Mesodermal cell (in vitro differentiated cells): ENCODE data around the gene DDX52. TPM values are rescaled to one million over a fixed set of nuclear protein-coding genes. Genes with fewer than 3 reads are reported as not detected.
"Not testable (repeated sequence)": the region's sequence is repeated elsewhere in the genome, so short reads cannot be mapped to it uniquely, and the experiment has no call there.

ENCODE experiments used
- H3K27ac ChIP-seq: 2 replicates; pipeline ENCODE4 v1.7.0; 2013; ENCODE audit warnings: mild to moderate bottlenecking, low read depth, low read length, moderate library complexity; ENCODE audit not compliant: severe bottlenecking
- H3K36me3 ChIP-seq: 2 replicates; pipeline ENCODE4 v1.7.1; 2013; ENCODE audit warnings: mild to moderate bottlenecking, low read length, moderate library complexity; ENCODE audit not compliant: control insufficient read depth, insufficient read depth
- H3K4me1 ChIP-seq: one replicate; pipeline ENCODE4 v1.7.1; 2013; ENCODE audit warnings: mild to moderate bottlenecking, low read length; ENCODE audit not compliant: insufficient read depth, control insufficient read depth, poor library complexity, severe bottlenecking
- H3K4me3 ChIP-seq: 2 replicates; pipeline ENCODE4 v1.7.0; 2013; ENCODE audit warnings: low read length, control low read depth, mild to moderate bottlenecking; ENCODE audit not compliant: insufficient read depth, poor library complexity, severe bottlenecking; ENCODE audit errors: extremely low read depth
- H3K9me3 ChIP-seq: 2 replicates; pipeline ENCODE4 v1.7.1; 2013; ENCODE audit warnings: mild to moderate bottlenecking, low read length, moderate library complexity; ENCODE audit not compliant: control insufficient read depth
- WGBS, 2 experiments: methylation state at CpG; one replicate each; pipeline ENCODE4 v1.1.5; 2013; ENCODE audit warnings: missing lambda C conversion rate in 2 of 2; ENCODE audit not compliant: insufficient coverage in 2 of 2; 5-methylcytosine and 5-hydroxymethylcytosine counted together
- polyA plus RNA-seq, 2 experiments: library from polyadenylated mRNA; stranded (reverse); fragments of 50-300 nt; gene quantifications; one replicate each; pipeline ENCODE4 v1.2.3, GENCODE V29; 2013

DDX52 gene
- polyA plus RNA-seq (2013, experiment 1 of 2): 27.0 TPM
- 33.7 TPM for polyA plus RNA-seq (2013, experiment 2 of 2)

GRCh38 chr17:37643118-37643766 is at the start of gene DDX52:
Gene DDX52, minus strand, starts transcription at chr17:37643446. Its CDS starts 26 bp downstream, at chr17:37643420.
- H3K27ac ChIP-seq: peak within 1 kb of the TSS; percentile 63
- H3K4me1 ChIP-seq: peaks cover 10% of the 10 kb centered on the region
- peaks cover 31% of the 10 kb centered on the region for H3K36me3 ChIP-seq
- WGBS, 2 experiments: 0 to 1% methylated on average over 27 to 32 of the region's 43 CpGs
- peak within 1 kb of the TSS; percentile 90 for H3K4me3 ChIP-seq
- no peaks in the 10 kb centered on the region for H3K9me3 ChIP-seq

- no peak overlapping the region for H3K4me3 ChIP-seq
- WGBS, 2 experiments: 98 to 100% methylated on average over 4 to 5 of the region's 6 CpGs
- no peak overlapping the region for H3K27ac ChIP-seq
- no peaks in the 10 kb centered on the region for H3K36me3 ChIP-seq
- no peaks in the 10 kb centered on the region for H3K9me3 ChIP-seq
- H3K4me1 ChIP-seq: no peaks in the 10 kb centered on the region
Measured at GRCh38 chr17:37691807-37692206, 48.6 kb upstream of the DDX52 start.

GRCh38 chr17:37689317-37689716 is 46.1 kb upstream of the DDX52 start:
- Histone ChIP-seq H3K9me3 (no peaks in the 10 kb centered on the region), H3K27ac (no peak overlapping the region), H3K36me3 (no peaks in the 10 kb centered on the region), H3K4me3 (no peak overlapping the region), H3K4me1 (no peaks in the 10 kb centered on the region)
- 89 to 97% methylated on average over 5 to 6 of the region's 7 CpGs for WGBS, 2 experiments

- Histone ChIP-seq H3K27ac (no peak overlapping the region), H3K36me3 (no peaks in the 10 kb centered on the region), H3K4me3 (no peak overlapping the region), H3K4me1 (no peaks in the 10 kb centered on the region), H3K9me3 (peaks cover 3% of the 10 kb centered on the region)
- 89 to 91% methylated on average over 6 to 8 of the region's 9 CpGs for WGBS, 2 experiments
Measured at GRCh38 chr17:37683454-37683984, 40.3 kb upstream of the DDX52 start.

- peaks cover 6% of the 10 kb centered on the region for H3K9me3 ChIP-seq
- H3K36me3 ChIP-seq: no peaks in the 10 kb centered on the region
- no peak overlapping the region for H3K27ac ChIP-seq
- 82 to 100% methylated on average over 3 of the region's 3 CpGs for WGBS, 2 experiments
- no peaks in the 10 kb centered on the region for H3K4me1 ChIP-seq
- H3K4me3 ChIP-seq: no peak overlapping the region
Measured at GRCh38 chr17:37682007-37682406, 38.8 kb upstream of the DDX52 start.

- not testable (repeated sequence) for H3K27ac ChIP-seq, H3K36me3 ChIP-seq, H3K4me1 ChIP-seq, H3K4me3 ChIP-seq, H3K9me3 ChIP-seq
- WGBS, 2 experiments: no CpG with 5 or more reads among the region's 2 CpGs
Measured at GRCh38 chr17:37679995-37680394, 36.7 kb upstream of the DDX52 start.

- Histone ChIP-seq H3K27ac (no peak overlapping the region), H3K36me3 (no peaks in the 10 kb centered on the region), H3K9me3 (peaks cover 6% of the 10 kb centered on the region), H3K4me3 (no peak overlapping the region), H3K4me1 (no peaks in the 10 kb centered on the region)
- no CpG with 5 or more reads among the region's 1 CpG for WGBS, 2 experiments
Measured at GRCh38 chr17:37678036-37678435, 34.8 kb upstream of the DDX52 start.

- 88% methylated on average over 1 of the region's 1 CpG; no CpG with 5 or more reads in 1 of the 2 experiments for WGBS, 2 experiments
- H3K27ac ChIP-seq: no peak overlapping the region
Measured at GRCh38 chr17:37677021-37677420, 33.8 kb upstream of the DDX52 start.

GRCh38 chr17:37676115-37676925 is 33.1 kb upstream of the DDX52 start:
- H3K4me1 ChIP-seq: peaks cover 5% of the 10 kb centered on the region
- peaks cover 6% of the 10 kb centered on the region for H3K9me3 ChIP-seq
- no peaks in the 10 kb centered on the region for H3K36me3 ChIP-seq
- no peak overlapping the region for H3K4me3 ChIP-seq
- no peak overlapping the region for H3K27ac ChIP-seq
- WGBS, 2 experiments: 81 to 96% methylated on average over 3 to 4 of the region's 7 CpGs

More at GRCh38 chr17:37677021-37677420, 33.8 kb upstream of the DDX52 start:
- Histone ChIP-seq H3K4me3 (no peak overlapping the region), H3K9me3 (peaks cover 6% of the 10 kb centered on the region), H3K4me1 (peaks cover under 1% of the 10 kb centered on the region), H3K36me3 (no peaks in the 10 kb centered on the region)

GRCh38 chr17:37674511-37674910 is 31.3 kb upstream of the DDX52 start:
- Histone ChIP-seq H3K4me1 (peaks cover 5% of the 10 kb centered on the region), H3K4me3 (no peak overlapping the region), H3K27ac (no peak overlapping the region), H3K9me3 (peaks cover 6% of the 10 kb centered on the region), H3K36me3 (no peaks in the 10 kb centered on the region)
- 89% methylated on average over 1 of the region's 1 CpG; no CpG with 5 or more reads in 1 of the 2 experiments for WGBS, 2 experiments
